NCI-H82 treated with DMSO at 0.1 percent for 48 hours (cell line): ENCODE data around the gene RYR1.
"Not testable (repeated sequence)": the region's sequence is repeated elsewhere in the genome, so short reads cannot be mapped to it uniquely, and the experiment has no call there.

ENCODE experiments used
- DNase-seq: peaks from one replicate; lab custom pipeline; 2025; ENCODE audit not compliant: unreplicated experiment; lab: John Stamatoyannopoulos, UW

RYR1 gene

DNA sequence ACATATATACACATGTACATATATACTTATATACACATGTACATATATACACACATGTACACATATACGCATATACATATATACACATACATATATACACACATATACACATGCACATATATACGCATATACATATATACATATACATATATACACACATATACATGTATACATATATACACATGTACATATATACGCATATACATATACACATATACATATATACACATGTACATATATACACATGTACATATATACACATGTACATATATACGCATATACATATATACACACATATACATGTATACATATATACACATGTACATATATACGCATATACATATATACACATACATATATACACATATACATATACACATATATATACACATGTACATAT lies 169.4 kb downstream of the RYR1 start:
- not testable (repeated sequence) for DNase-seq

DNA sequence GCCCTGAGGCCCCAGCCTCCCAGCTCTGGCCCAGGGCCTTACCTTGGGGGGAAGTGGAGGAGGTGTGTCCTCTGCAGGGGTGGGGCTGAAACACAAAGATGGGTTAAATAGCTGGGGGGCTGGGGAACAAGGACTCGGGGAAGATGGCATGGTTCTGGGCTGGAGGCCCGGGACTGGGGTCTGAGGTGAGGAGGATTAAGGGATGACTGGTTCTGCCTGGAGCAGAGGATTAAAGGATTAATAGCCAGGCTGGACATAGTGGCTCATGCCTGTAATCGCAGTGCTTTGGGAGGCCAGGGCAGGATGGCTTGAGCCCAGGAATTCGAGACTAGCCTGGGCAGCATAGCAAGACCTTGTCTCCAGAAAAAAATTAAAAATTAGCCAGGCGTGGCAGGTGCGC lies 172.6 kb downstream of the RYR1 start:
- peak; percentile 79 for DNase-seq

DNA sequence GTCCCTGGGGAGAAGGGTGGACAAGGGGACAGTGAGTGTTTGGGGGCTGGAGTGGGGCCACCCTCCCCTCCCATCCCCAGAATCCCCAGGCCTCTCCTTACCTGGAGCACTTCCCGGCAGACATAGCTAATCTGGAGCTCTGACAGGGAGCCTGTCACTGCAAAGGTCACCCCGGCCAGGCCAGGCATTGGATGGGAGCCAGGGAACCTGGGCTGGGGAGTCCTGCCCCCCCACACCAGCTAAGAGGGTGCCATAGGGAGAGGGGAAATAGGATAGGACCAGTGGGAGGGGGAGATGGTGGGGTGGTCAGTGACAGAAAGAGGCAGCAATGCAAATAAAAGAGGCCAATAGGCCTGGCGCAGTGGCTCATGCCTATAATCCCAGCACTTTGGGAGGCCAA lies 180.8 kb downstream of the RYR1 start:
- DNase-seq: no peak

DNA sequence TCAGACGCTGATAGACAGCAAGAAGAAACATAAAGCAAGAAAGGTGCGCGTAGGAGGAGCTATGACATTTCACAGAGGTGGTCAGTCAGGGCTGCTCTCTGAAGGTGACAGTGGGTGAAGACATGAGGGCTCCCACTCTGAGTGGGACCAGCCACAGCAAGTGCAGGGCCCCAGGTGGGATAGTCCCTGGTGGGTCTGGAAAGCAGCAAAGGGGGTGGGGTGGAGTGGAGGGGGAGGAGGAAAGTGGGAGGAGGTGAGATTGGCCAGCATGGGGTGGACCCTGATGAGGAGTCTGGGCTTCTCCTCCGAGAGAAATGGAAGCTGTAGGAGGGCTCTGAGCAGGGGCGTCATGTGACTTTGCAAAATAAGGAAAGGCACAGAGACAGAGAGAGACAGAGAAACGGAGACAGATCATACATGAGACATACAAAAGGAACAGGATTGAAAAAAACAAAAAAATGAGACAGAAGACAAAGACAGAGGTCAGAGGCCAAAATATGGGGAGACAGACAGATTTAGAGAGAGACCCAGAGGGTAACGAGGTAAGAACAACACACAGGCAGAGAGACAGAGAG lies 181.6 kb downstream of the RYR1 start:
- DNase-seq: no peak

DNA sequence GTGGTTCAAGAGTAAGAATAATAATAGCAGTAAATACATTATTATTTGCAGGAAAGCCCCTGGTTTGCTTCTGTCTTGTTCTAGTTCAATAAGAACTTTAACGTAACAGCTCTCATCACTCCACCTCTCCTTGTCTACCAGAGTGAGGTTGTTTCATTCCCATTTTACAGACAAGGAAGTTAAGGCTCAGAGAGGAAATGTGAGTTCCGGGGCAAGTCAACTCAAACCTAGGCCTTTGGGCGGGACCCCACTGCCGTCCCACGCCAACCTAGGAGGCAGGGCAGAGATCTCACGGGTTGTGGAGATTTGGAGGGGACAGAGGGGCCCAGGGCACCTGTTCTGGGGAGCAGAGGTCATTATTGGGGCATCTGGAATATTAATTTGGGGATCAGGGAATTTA lies 182.8 kb downstream of the RYR1 start:
- DNase-seq: no peak

DNA sequence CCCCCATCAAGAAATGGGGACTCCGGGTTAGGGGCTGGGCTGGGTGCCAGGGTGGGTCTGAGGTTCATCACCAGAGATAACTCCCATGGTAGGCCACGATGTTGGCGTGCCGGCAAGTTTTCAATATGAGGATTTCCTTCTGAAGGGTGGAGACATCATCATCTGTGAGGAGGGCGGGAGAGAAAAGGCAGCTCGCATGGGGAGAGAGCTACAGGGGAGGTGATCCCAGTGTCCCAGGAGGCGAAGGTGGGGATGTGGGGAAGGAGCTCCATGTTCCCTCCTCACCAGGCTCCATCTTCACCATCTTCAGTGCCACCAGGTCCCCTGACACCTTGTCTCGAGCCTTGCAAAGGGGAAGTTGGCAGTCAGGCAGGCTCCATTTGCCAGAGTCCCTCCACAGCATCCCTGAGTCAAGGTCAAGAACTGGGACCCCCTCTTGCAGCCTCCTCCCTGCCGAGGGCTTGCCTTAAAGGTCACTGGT lies 183.8 kb downstream of the RYR1 start:
- no peak for DNase-seq

DNA sequence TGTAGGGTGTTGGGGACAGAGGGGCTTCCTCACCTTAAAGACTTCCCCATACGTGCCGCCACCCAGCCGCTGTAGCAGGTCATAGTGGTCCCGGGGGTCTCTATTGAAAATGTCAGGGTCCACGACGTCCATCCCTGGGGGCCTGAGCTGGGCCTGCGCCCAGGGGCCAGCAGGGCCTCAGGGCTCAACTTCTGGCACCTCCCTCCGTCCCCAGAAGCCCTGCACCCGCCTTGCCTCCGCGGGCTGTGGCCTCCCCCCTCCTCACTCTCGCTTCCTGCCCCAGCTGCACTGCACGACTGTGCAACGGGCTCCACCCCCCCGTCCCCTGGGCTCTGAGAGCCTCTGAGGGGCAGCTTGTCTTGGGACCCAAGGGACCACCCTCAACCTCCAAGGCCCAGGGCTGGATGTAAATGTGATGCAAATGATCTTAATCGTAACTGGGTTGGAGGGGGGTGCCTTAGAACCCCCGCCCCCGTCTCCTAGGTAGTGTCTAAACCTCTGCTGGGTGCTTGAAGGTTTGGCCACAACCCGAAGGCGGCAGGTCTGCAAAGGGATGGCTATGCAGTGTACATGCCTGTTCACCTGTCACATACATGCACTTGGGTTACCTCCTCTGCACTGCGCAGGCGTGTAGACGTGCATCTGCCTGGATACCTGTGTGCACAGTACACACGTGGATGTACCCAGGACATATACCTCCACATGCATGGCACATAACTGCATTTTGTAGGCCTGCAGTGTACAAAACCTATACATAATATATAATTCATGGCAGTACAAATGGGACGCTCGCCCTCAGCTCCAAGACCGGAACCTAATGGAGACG lies 184.5 kb downstream of the RYR1 start, which contains the start of gene MAP4K1:
TSS of gene MAP4K1 (minus strand) at position 190 of the 826 bp plus-strand sequence. CDS start at position 132, 58 bp downstream.
- DNase-seq: peak; percentile 50

DNA sequence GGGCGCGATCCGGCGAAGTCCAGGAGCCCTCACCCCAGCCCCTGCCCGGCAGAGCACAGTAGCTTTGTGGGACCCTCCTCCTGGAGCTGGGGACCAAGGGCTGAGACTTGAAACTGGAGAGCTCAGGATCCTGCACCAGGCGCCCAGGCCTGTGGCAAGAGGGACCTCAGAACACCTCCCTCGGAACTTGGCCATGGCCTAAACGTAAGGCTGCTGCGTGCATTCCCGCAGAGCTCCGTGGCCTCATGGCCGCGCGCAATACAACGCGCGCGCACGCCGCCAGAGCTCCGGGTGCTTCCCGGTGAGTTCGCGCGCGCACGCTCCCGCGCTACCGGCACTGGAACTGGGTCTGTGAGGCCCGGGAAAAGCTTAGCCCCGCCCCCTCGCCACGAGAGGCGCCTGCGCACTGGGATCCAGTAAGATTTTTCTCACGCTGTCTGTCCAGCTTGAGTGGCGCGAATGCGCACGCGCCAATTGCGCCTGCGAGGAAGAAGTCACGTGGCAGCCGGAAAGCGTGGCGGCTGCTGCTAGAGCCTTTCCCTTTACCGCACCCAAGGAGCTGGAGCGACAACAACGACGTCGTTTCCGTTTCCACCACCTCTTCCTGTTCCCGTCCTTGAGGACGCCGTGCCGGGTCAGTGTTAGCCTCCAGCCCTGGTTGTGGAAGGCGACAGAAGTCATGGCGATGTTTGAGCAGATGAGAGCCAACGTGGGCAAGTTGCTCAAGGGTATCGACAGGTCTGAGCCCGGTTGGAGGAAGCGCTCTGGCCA lies 185.3 kb downstream of the RYR1 start, which contains the start of gene EIF3K:
TSS of gene EIF3K (plus strand) at position 599 of the 771 bp plus-strand sequence. CDS start at position 680, 81 bp downstream.
- peak; percentile 97 for DNase-seq

DNA sequence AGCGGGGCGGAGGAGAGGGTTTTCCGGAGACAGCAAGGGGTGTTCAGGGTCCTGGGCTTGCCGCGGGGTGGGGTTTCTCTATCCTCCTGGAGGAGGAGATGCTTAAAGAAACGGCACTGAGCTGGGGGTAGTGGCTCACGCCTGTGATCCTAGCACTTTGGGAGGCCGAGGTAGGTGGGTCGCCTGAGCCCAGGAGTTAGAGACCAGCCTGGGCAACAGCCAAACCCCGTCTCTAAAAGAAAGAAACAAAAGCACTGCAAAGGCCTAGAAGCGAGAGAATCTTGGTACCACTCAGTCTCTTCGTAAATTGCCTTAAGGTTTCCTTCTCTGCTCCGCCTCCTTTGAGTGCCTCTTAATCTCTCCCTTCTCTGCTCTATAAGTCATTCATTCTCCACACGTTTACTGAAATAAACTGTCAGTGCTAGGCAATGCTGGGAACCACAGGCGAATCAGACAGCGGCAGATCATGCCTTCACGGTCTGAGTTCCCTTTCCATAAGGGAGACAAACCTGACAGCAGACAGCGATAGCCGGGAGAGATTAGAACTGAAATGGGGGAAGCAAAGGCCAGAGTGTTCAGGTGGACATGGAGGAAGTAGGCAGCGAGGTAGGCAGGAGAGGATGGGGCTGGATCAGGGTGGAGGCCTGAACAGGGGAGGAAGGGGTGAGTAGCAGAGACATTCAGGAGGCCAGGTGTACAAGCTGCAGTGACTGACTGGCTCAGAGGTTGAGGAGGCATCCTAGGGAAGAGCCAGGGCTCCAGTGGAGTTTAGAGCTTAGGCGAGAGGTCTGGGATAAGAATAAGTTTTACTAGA lies 186.1 kb downstream of the RYR1 start:
- DNase-seq: no peak

DNA sequence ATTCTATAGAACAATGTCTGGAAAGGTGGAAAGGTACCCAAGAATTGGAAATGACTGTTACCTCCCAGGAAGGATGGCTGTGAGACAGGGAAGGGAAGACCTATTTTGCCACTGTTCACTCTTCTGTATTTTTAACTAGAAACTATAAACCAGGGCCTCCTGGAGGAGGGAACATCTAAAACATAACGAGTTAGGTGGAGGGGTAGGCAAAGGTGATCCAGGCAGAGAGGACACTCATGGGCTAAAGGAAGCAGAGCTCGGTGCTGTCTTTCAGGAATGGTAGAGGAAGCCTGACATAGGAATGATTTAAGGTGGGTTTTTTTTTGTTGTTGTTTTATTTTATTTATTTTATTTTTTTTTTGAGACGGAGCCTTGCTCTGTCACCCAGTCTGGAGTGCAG lies 191.3 kb downstream of the RYR1 start:
- DNase-seq: no peak

DNA sequence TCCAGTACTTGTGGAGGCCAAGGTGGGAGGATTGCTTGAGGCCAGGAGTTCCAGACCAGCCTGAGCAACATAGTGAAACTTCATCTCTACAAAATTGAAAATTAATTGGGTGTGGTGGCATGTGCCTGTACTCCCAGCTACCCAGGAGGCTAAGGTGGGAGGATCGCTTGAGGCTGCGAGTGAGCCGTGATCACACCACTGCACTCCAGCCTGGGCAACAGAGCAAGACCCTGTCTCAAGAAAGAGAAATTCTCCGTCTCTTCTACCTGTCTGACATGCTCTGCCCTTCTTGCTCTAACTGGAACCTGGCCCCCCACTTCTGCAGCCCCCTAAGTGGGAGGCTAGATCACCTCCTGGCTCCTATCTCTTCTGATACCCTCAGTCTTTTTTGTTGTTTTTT lies 192.9 kb downstream of the RYR1 start:
- no peak for DNase-seq

DNA sequence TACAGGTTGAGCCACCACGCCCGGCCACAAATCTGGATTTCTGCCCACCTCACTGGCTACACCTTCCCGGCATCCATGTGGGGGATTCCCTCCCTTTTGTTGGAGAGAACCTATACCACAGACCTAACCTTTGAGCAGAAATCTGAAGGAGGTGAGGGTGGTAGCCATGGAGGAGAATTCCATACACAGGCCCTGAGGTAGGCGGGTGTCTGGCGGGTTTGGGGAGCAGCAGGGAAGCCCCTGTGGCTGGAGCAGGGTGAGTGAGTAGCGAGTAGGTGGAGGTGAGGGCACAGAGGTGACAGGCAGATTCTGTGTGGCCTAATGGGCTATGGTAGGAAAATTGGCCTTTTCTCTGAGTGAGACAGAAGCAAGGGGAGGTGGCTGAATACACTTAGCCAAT lies 196.1 kb downstream of the RYR1 start:
- no peak for DNase-seq

DNA sequence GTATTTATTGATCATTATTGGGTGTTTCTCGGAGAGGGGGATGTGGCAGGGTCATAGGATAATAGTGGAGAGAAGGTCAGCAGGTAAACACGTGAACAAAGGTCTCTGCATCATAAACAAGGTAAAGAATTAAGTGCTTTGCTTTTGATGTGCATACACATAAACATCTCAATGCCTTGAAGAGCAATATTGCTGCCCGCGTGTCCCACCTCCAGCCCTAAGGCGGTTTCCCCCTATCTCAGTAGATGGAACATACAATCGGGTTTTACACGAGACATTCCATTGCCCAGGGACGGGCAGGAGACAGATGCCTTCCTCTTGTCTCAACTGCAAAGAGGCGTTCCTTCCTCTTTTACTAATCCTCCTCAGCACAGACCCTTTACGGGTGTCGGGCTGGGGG lies 197.8 kb downstream of the RYR1 start:
- not testable (repeated sequence) for DNase-seq

DNA sequence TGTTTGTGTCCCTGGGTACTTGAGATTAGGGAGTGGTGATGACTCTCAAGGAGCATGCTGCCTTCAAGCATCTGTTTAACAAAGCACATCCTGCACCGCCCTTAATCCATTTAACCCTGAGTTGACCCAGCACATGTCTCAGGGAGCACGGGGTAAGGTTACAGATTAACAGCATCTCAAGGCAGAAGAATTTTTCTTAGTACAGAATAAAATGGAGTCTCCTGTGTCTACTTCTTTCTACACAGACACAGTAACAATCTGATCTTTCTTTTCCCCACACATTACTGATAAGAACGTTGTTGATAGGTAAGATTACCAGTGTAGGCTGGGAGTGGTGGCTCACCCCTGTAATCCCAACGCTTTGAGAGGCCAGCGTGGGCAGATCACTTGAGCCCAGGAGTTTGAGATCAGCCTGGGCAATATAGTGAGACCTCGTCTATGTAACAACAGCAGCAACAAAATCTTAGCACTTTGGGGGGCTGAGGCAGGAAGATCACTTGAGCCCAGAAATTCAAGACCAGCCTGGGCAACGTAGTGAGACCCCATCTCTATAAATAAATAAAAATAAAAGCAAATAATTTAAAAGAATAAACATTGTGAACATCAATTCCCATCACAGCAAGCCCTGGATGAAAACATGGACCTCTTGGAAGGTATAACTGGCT lies 198.5 kb downstream of the RYR1 start:
- peak; percentile 67 for DNase-seq

DNA sequence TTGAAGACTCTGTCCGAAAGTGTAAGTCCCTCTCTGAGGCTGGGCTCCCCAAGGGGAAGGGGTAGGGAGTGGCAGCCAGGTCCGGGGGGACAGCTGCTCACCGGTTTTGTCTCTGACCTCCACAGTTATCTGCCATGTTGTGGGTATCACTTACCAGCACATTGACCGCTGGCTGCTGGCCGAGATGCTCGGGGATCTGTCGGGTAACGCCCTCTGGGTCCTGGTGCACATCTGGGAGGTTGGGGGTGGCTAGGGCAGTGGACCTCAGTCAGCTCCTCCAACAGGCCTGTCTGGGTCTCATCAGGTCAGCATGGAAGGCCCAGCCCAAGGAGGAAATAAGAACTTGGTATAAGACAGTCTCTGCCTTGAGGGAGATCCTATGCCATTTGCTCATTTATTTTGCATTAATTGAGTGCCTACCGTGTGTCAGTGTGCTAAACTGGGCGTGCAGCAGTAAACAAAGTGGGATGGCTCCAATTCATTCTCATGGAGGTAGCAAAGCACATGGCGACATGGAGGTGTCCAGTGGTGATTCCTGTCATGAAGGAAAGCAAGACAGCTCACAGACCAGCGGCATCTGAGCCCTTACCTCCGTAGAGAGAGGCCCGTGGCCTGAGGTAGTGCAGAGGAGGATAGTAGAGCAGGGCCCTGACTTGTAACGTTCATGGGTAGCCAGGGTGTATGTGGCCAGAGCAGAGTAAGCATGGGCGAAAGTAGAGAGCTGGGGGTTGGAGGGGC lies 199.2 kb downstream of the RYR1 start:
- no peak for DNase-seq

DNA sequence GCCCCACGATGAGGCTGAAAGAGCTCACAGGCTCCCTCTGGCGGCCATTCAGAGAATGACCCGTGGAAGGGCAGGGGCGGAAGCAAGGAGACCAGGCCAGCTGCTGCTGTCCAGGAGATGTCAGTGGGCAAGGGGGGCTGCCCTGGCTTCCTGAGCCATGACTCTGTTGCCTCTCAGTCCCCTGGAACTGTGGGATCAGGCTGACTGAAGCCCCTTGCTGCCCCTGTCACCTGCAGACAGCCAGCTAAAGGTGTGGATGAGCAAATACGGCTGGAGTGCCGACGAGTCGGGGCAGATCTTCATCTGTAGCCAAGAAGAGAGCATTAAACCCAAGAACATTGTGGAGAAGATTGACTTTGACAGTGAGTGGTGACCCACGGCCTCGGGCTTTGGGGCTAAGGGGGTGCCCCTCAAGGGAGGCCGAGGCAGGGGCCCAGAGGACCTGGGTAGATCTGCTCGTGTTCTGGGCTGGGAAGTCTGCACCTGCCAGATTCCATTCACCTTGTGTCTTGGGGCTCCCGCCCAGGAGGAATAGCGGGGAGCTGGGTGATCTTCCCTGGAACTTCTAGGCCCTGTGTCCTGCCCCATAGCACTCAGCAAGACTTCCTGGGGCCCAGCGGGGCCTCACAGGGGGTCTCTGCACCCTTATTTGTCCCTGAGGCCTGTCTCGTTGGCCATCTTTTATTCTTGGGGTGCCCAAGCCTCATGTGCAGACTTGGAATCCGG lies 201.4 kb downstream of the RYR1 start:
- DNase-seq: peak; percentile 39

DNA sequence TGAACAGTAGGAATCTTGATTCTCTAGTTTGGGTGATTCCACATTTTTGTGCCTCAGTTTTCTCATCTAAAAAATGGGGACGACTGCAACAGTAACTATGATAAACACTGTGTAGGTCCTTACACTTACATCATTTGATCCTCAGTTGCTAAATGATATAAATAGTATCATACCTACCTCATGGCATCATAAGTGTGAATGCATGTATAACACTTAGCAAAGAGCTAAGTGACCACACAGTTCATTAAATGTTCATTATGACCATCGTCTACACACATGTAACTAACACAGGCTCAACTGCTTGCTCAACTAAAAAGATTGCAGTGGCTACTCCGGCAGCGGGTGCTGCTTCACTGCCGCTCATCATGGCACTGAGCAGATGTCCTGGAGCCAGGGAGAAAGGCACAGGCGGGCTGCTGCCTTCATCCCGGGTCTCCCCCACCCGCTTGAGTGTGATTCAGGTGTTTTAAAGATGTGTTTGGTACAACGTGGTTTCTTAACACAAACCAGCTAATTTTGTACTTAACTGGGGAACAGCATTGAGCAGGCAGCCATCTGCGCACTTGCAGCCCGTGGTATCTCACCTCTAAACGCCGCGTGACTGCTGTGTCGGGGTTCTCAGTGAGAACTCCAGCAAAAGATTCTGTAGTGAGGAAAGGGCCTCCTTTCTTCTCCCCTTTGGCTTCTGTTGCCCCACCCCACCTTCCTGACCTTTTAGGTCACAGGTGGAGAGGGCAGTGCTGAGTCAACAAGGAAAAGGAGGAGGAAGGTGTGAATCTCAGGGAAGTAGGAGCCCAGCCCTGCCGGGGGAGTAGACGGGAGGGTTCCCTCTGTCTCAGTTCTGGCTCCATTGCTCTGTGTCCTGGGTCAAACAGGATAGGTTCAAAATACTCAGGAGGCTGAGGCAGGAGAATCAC lies 202.2 kb downstream of the RYR1 start:
- no peak for DNase-seq
